ENCODE measurements around the gene MAD1L1. TPM values are rescaled to one million over a fixed set of nuclear protein-coding genes. Genes with fewer than 3 reads are reported as not detected.

The MAD1L1 gene
- total RNA-seq, 4 donors from 2014 or later = 60.3 to 149 (median 73.7) TPM

- peaks cover 0 to 10% (median 0%) of the 10 kb centered on the region in 4 donors for H3K4me1 ChIP-seq
These were observed 340.5 kb downstream of the MAD1L1 start for GRCh38 chr7:1892011-1892965.

GRCh38 chr7:1890289-1891235 is 342.2 kb downstream of the MAD1L1 start:
- no peak for TF ChIP-seq POLR2A (IDR thresholded peaks at IDR 0.05)
- TF ChIP-seq EP300 (IDR thresholded peaks at IDR 0.05) = no peak
- TF ChIP-seq CTCF (IDR thresholded peaks at IDR 0.05) = no peak
- Histone ChIP-seq H3K36me3 (peaks cover 0 to 29% (median 0%) of the 10 kb centered on the region in 3 donors), H3K4me1 (peaks cover 0 to 3% (median 0%) of the 10 kb centered on the region in 4 donors), H3K4me3 (no peak overlapping the region), H3K27ac (no peak overlapping the region), H3K27me3 (no peaks in the 10 kb centered on the region), H3K9me3 (no peaks in the 10 kb centered on the region)
- WGBS, 2 donors = 90% methylated on average over 23 to 26 of the region's 26 CpGs
- DNase-seq (ENCODE audit: low spot score in 2 of 2) = no peak

More at GRCh38 chr7:1892011-1892965, 340.5 kb downstream of the MAD1L1 start:
- no peak for DNase-seq (ENCODE audit: low spot score in 2 of 2)
- Histone ChIP-seq H3K36me3 (peaks cover 0 to 35% (median 0%) of the 10 kb centered on the region in 3 donors), H3K27me3 (no peaks in the 10 kb centered on the region), H3K27ac (no peak overlapping the region), H3K9me3 (no peaks in the 10 kb centered on the region), H3K4me3 (no peak overlapping the region)
- no peak for TF ChIP-seq POLR2A (IDR thresholded peaks at IDR 0.05)
- no peak for TF ChIP-seq EP300 (IDR thresholded peaks at IDR 0.05)
- TF ChIP-seq CTCF (IDR thresholded peaks at IDR 0.05) = no peak
- WGBS, 2 donors = 92 to 93% methylated on average over 39 of the region's 39 CpGs

- no peak overlapping the region for H3K27ac ChIP-seq
- 90 to 91% methylated on average over 12 of the region's 12 CpGs for WGBS, 2 donors
- peaks cover 0 to 27% (median 0%) of the 10 kb centered on the region in 3 donors for H3K36me3 ChIP-seq
- no peaks in the 10 kb centered on the region for H3K4me1 ChIP-seq
- no peak for TF ChIP-seq EP300 (IDR thresholded peaks at IDR 0.05)
- no peak for TF ChIP-seq POLR2A (IDR thresholded peaks at IDR 0.05)
- TF ChIP-seq CTCF (IDR thresholded peaks at IDR 0.05) = no peak
- H3K4me3 ChIP-seq = no peak overlapping the region
- no peaks in the 10 kb centered on the region for H3K27me3 ChIP-seq
- no peaks in the 10 kb centered on the region for H3K9me3 ChIP-seq
- DNase-seq (ENCODE audit: low spot score in 2 of 2) = no peak
These were observed 343.1 kb downstream of the MAD1L1 start for GRCh38 chr7:1889556-1890181.

- TF ChIP-seq POLR2A (IDR thresholded peaks at IDR 0.05) = no peak
- no peak for TF ChIP-seq EP300 (IDR thresholded peaks at IDR 0.05)
- no peak for TF ChIP-seq CTCF (IDR thresholded peaks at IDR 0.05)
- no peak overlapping the region for H3K4me3 ChIP-seq
- no peaks in the 10 kb centered on the region for H3K27me3 ChIP-seq
- WGBS, 2 donors = 90% methylated on average over 8 to 9 of the region's 11 CpGs
- DNase-seq (ENCODE audit: low spot score in 2 of 2) = no peak
- no peaks in the 10 kb centered on the region for H3K9me3 ChIP-seq
- no peak overlapping the region for H3K27ac ChIP-seq
- H3K36me3 ChIP-seq = peaks cover 0 to 27% (median 0%) of the 10 kb centered on the region in 3 donors
- H3K4me1 ChIP-seq = no peaks in the 10 kb centered on the region
These were observed 343.7 kb downstream of the MAD1L1 start for GRCh38 chr7:1889091-1889490.
